IPS-NIHi7 (cell line): Measurements from ENCODE around the gene TNFRSF9.
"Not testable (repeated sequence)": the region's sequence is repeated elsewhere in the genome, so short reads cannot be mapped to it uniquely, and the experiment has no call there.

Source experiments
- DNase-seq: peaks from one replicate; pipeline ENCODE4 v3.0.0; 2012; ENCODE audit warnings: mixed read lengths; ENCODE audit errors: extremely low spot score

Gene TNFRSF9

GRCh38 chr1:7961216-7962013, 20.8 kb upstream of the TNFRSF9 start, which contains the start of gene PARK7:
Gene PARK7, plus strand, starts transcription at chr1:7961711. Its CDS starts 1,075 bp downstream, at chr1:7962786.
- peak; percentile 98 for DNase-seq

DNA sequence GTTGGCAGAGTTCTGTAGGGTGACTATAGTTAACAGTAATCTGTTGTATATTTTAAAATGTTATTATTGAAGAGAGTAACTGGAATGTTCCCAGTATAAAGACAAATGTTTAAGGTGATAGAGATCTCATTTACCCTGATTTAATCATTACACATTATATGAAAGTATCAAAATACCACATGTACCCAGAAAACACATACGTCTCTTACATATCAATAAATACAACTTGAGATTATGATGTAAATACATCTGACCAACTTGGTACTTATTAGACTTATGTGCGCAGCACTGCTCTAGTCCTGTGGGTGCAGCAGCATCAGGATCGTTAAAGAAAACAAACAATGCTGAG, 20.2 kb upstream of the TNFRSF9 start:
- no peak for DNase-seq

DNA sequence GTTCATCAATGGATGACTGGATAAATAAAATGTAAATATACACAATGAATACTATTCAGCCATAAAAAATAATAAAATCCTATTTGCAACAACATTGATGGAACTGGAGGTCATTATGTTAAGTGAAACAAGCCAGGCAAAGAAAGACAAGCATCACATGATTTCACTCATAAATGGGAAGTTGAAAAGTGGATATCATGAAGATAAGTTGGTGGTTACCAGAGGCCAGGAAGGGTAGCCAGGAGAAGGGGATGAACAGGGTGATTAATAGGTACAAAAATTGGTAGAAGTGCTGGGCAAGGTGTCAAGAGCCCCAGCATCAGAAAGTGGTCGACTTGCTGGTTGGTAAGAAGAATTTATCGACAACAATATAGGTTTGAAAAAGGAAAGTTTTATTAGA, 19.5 kb upstream of the TNFRSF9 start:
- no peak for DNase-seq

GRCh38 chr1:7956218-7957032, 15.8 kb upstream of the TNFRSF9 start:
- no peak for DNase-seq

DNA sequence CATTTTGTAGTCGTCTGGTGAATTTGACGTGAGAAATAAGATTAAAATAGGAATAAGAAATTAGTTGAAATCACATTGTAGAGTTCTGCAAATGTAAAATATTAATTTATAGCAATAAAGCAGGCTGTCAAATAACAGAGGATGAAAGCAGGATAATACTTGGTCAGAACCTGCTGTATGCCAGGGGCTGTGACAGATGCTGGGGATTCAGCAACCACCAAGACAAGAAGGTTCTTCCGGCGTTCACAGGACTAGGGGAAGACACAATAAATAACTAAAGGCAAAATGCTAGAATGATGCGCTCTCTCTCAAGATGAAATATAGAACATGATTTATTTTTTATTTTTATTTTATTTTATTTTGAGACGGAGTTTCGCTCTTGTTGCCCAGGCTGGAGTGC, 14.0 kb upstream of the TNFRSF9 start:
- DNase-seq, result no peak

DNA sequence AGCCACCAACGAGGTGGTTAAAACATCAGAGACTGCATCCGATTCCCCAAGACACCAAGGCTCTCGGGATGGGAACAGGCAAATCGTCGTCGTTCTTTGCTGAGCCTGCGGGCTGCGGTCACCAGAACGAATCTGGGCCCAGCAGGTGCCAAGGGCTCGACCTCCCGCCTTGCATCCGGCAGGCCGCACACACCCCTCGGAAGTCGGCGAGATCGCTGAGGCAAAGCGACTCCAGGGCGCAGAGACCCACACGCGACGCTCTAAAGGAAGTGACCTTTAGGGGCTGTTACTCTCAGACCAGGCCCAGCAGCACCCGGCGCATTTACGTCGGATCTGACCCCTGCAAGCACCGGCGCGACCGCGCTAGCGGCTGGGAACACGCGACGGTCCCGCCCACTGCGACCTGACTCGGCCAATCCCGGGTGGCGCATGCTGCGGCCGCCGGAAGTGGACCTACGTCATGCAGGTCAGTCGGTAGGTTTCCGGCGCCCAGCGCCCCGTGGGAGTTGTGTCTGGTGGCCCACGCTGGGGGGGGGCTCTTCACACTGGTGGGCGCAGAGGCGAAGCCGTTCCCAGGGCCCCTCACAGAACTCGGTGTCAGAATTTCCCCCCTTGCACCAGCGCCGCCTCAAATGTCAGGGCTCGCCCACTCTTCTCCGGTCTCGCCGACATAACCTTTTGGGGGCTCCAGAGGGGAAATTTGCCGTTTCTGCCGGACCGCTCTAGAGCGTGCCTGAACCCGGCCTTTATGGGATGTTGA, 13.4 kb upstream of the TNFRSF9 start:
- DNase-seq, result no peak

GRCh38 chr1:7952791-7953190, 12.2 kb upstream of the TNFRSF9 start:
- not testable (repeated sequence) for DNase-seq

GRCh38 chr1:7948960-7949359, 8.3 kb upstream of the TNFRSF9 start:
- DNase-seq, result no peak

GRCh38 chr1:7943251-7943650, 2.6 kb upstream of the TNFRSF9 start:
- DNase-seq, result no peak

DNA sequence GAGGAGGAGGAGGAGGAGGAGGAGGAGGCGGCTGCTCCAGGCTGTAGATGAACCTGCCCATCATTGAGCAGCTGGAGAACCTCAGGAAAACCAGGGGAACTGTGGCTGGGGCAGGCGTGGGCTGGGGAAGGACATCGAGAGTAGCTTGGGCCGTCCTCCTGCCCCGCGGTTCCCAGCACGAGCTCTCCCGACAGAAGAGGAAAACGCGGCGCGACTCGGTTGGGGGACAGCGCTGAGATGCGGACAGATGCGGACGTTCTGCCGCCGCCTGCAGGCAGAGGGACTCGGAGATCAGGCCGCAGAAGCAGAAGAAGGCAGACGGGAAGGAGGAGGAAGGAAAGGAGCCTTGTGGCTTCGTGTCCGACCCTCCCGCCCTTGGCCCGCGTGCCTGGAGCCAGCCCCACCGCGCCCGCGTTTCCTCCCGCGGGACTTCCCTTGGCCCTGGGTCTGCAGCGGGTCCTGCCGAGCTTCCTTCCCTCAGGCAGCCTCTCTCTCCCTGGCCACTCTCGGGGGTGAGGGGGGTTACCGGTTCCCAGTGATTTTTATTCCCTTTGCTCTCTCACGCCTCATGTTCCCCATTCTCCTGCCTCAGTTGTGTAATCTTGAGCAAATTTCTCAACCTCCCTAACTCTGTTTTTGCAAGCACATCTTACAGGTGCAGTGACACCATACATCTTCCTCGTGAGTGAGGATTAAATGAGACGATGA, 1.7 kb upstream of the TNFRSF9 start:
- DNase-seq, result peak; percentile 78

DNA sequence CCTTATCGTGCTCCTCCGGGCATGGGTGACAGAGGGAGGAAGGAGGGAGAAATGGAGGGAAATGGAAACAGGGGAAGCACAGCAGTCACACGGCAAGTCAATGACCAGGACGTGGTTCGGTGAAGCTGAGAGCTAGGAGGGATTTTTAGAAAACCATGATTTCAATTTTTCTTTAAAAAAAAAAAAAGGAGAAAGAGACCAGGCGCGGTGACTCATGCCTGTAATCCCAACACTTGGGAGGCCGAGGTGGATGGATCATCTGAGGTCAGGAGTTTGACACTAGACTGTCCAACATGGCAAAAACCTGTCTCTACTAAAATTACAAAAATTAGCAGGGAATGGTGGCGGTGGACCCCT, 776 bp upstream of the TNFRSF9 start:
- DNase-seq, result no peak

DNA sequence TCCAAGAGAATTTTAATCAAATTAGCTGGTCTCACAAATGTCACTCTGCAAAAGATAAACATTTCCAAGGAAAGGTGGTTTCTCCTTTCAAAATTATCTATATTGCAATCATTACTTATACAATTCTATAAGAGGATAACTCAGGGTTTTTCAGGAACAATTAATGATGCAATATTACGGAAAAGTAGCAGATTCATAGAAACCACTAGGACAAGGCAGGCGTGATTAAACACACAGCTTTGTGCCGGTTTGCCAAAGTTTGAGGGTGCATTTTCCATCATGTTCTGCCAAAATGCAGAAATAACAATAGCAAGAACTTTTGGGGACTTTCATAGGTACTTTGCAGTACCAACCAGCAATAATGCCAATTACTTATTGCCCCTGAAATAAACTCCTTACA, 605 bp downstream of the TNFRSF9 start:
- DNase-seq, result no peak

- no peak for DNase-seq
Observed at GRCh38 chr1:7938070-7938469, 2.6 kb downstream of the TNFRSF9 start.

- DNase-seq, result no peak
Observed at GRCh38 chr1:7932524-7933138, 8.0 kb downstream of the TNFRSF9 start.

- DNase-seq, result no peak
Observed at GRCh38 chr1:7931446-7931812, 9.2 kb downstream of the TNFRSF9 start.

- DNase-seq, result no peak
Observed at GRCh38 chr1:7930645-7931445, 9.8 kb downstream of the TNFRSF9 start.

GRCh38 chr1:7929637-7930036, 11.0 kb downstream of the TNFRSF9 start:
- DNase-seq, result no peak

GRCh38 chr1:7928247-7928646, 12.4 kb downstream of the TNFRSF9 start:
- no peak for DNase-seq

GRCh38 chr1:7927061-7927460, 13.6 kb downstream of the TNFRSF9 start:
- DNase-seq, result not testable (repeated sequence)

GRCh38 chr1:7922301-7922700, 18.3 kb downstream of the TNFRSF9 start:
- no peak for DNase-seq

GRCh38 chr1:7921796-7922195, 18.8 kb downstream of the TNFRSF9 start:
- no peak for DNase-seq
